Liver (tissue), 3 donors: Measurements from ENCODE around the gene RFC4.
A peak's percentile ranks its signal among the peaks of the same experiment; 100 is the strongest.

Source experiments
- ATF3 ChIP-seq: IDR thresholded peaks from 2 replicates; pipeline ENCODE4 v1.6.1; 2016; ENCODE audit warnings: antibody characterized with exemption
- CTCF ChIP-seq: fragments of 150-350 bp; IDR thresholded peaks from 2 replicates; pipeline ENCODE4 v1.5.1; 2017; ENCODE audit warnings: improper control_type of control experiment, low read depth, low read length; ENCODE audit not compliant: missing input control
- FOXA1 ChIP-seq: IDR thresholded peaks from 2 replicates; pipeline ENCODE4 v1.6.1; 2016; ENCODE audit warnings: antibody characterized with exemption
- GABPA ChIP-seq, 2 donors: IDR thresholded peaks in 1 of 2; conservative IDR thresholded peaks in 1 of 2; 2 replicates each; pipeline ENCODE4 v1.6.1; 2016; ENCODE audit warnings: antibody characterized with exemption in 2 of 2, mild to moderate bottlenecking in 1 of 2, moderate library complexity in 1 of 2
- HNF4G ChIP-seq: IDR thresholded peaks from 2 replicates; pipeline ENCODE4 v1.6.1; 2016; ENCODE audit warnings: antibody characterized with exemption
- JUND ChIP-seq, 2 donors: IDR thresholded peaks; 2 replicates each; pipeline ENCODE4 v1.6.1; 2016; ENCODE audit warnings: antibody characterized with exemption in 2 of 2
- MAX ChIP-seq: IDR thresholded peaks from 2 replicates; pipeline ENCODE4 v1.6.1; 2016; ENCODE audit warnings: antibody characterized with exemption
- NR2F2 ChIP-seq: IDR thresholded peaks from 2 replicates; pipeline ENCODE4 v1.6.1; 2016; ENCODE audit warnings: antibody characterized with exemption
- RAD21 ChIP-seq, 2 donors: IDR thresholded peaks; 2 replicates each; pipeline ENCODE4 v1.6.1; 2016; ENCODE audit warnings: antibody characterized with exemption in 2 of 2, mild to moderate bottlenecking in 2 of 2
- REST ChIP-seq: IDR thresholded peaks from 2 replicates; pipeline ENCODE4 v1.6.1; 2016; ENCODE audit warnings: antibody characterized with exemption, mild to moderate bottlenecking
- SP1 ChIP-seq: IDR thresholded peaks from 2 replicates; pipeline ENCODE4 v1.6.1; 2018; ENCODE audit warnings: antibody characterized with exemption, mild to moderate bottlenecking
- TAF1 ChIP-seq: conservative IDR thresholded peaks from 2 replicates; pipeline ENCODE4 v1.6.1; 2016; ENCODE audit warnings: antibody characterized with exemption, mild to moderate bottlenecking
- YY1 ChIP-seq: IDR thresholded peaks from 2 replicates; pipeline ENCODE4 v1.6.1; 2016; ENCODE audit warnings: antibody characterized with exemption, mild to moderate bottlenecking
- donor health status: healthy.
- donor health status: healthy.

- TF ChIP-seq YY1 (no peak), CTCF (peak; percentile 53), GABPA (IDR thresholded peaks at IDR 0.05 in 1 of 2, conservative IDR thresholded peaks at IDR 0.05 in 1 of 2) (no peak), HNF4G (no peak), TAF1 (no peak), REST (no peak), JUND (IDR thresholded peaks at IDR 0.05) (no peak), FOXA1 (no peak), MAX (no peak), RAD21 (IDR thresholded peaks at IDR 0.05) (peak; percentile 89 to 91), ATF3 (no peak), SP1 (no peak), NR2F2 (no peak)
Observed at GRCh38 chr3:186849374-186849975, 43.2 kb upstream of the RFC4 start.
